ENCODE measurements around the gene KCNT2.

- TF ChIP-seq REST (IDR thresholded peaks at IDR 0.05; ENCODE audit: low read depth) (no peak), CEBPB (IDR thresholded peaks at IDR 0.05) (no peak)
Observed at GRCh38 chr1:196418772-196419171, 189.5 kb downstream of the KCNT2 start.
